CD14-positive monocyte (primary cell): ENCODE results near the gene EFCAB8. TPM values are rescaled to one million over a fixed set of nuclear protein-coding genes. Genes with fewer than 3 reads are reported as not detected.

Experiments
- DNase-seq, 3 donors: peaks; one replicate each; pipeline ENCODE4 v3.0.0-alpha.2; 2011 to 2022
- H2AFZ ChIP-seq: 2 replicates; pipeline ENCODE4 v1.6.0; 2012; ENCODE audit warnings: mild to moderate bottlenecking, low read depth, low read length, inconsistent platforms; ENCODE audit not compliant: insufficient read depth, poor library complexity, severe bottlenecking
- H3K27ac ChIP-seq, 2 donors: 1 replicate in 1 of 2; 2 replicates in 1 of 2; pipeline ENCODE4 v1.5.1; 2012 to 2013; ENCODE audit warnings: low read length in 2 of 2, control low read depth in 1 of 2, inconsistent platforms in 1 of 2, low read depth in 1 of 2, mild to moderate bottlenecking in 1 of 2
- H3K27me3 ChIP-seq, 2 donors: one replicate each; pipeline versions ENCODE4 v1.6.0 to v1.6.1; 2011 to 2013; ENCODE audit warnings: low read length in 2 of 2; ENCODE audit not compliant: control insufficient read depth in 2 of 2, insufficient read depth in 2 of 2
- H3K36me3 ChIP-seq, 2 donors: replicated peaks in 1 of 2; 1 replicate in 1 of 2; 2 replicates in 1 of 2; pipeline versions ENCODE4 v1.5.1 to v1.6.1; 2012 to 2013; ENCODE audit warnings: low read length in 2 of 2, control low read depth in 1 of 2, inconsistent platforms in 1 of 2, mild to moderate bottlenecking in 1 of 2; ENCODE audit not compliant: insufficient read depth in 2 of 2, control insufficient read depth in 1 of 2
- H3K4me1 ChIP-seq, 2 donors: 1 replicate in 1 of 2; 2 replicates in 1 of 2; pipeline versions ENCODE4 v1.5.1 to v1.6.1; 2012 to 2013; ENCODE audit warnings: low read length in 2 of 2, control low read depth in 1 of 2, inconsistent platforms in 1 of 2, mild to moderate bottlenecking in 1 of 2, moderate library complexity in 1 of 2; ENCODE audit not compliant: insufficient read depth in 2 of 2, control insufficient read depth in 1 of 2
- H3K4me2 ChIP-seq: replicated peaks from 2 replicates; pipeline ENCODE3; 2012; ENCODE audit warnings: low read length, moderate library complexity, mild to moderate bottlenecking; ENCODE audit not compliant: poor library complexity, severe bottlenecking; ENCODE audit errors: extremely low read depth
- H3K4me3 ChIP-seq, 3 experiments: fragments of 200-600 bp in 1 of 3; sonication (generic) in 1 of 3; replicated peaks in 1 of 3; 1 replicate in 2 of 3; 2 replicates in 1 of 3; pipeline ENCODE4 v1.5.1; 2011 to 2013; ENCODE audit warnings: low read length in 3 of 3, mild to moderate bottlenecking in 3 of 3, control low read depth in 2 of 3, low read depth in 2 of 3, inconsistent platforms in 1 of 3, moderate library complexity in 1 of 3
- H3K79me2 ChIP-seq: 2 replicates; pipeline ENCODE4 v1.6.0; 2012; ENCODE audit warnings: mild to moderate bottlenecking, control low read depth, inconsistent platforms, low read length, moderate library complexity; ENCODE audit not compliant: insufficient read depth
- H3K9ac ChIP-seq: 2 replicates; pipeline ENCODE4 v1.6.0; 2017; ENCODE audit warnings: low read length, mild to moderate bottlenecking; ENCODE audit not compliant: insufficient read depth, poor library complexity, severe bottlenecking
- H3K9me3 ChIP-seq, 2 donors: replicated peaks in 1 of 2; 1 replicate in 1 of 2; 2 replicates in 1 of 2; pipeline versions ENCODE4 v1.5.1 to v1.6.1; 2012 to 2013; ENCODE audit warnings: low read length in 2 of 2, control low read depth in 1 of 2; ENCODE audit not compliant: control insufficient read depth in 1 of 2, insufficient read depth in 1 of 2
- H4K20me1 ChIP-seq: 2 replicates; pipeline ENCODE4 v1.6.0; 2012; ENCODE audit warnings: mild to moderate bottlenecking, low read length, control low read depth, moderate library complexity; ENCODE audit not compliant: insufficient read depth
- H3K27ac Mint-ChIP-seq, 7 donors: one replicate each; pipeline ENCODE4 v1.8.0; 2020; ENCODE audit warnings: mild to moderate bottlenecking in 7 of 7, mixed read lengths in 7 of 7, moderate library complexity in 6 of 7, inconsistent platforms in 2 of 7
- H3K27me3 Mint-ChIP-seq, 3 donors: one replicate each; pipeline ENCODE4 v1.8.0; 2021 to 2022; ENCODE audit warnings: low read depth in 3 of 3, mild to moderate bottlenecking in 3 of 3, mixed read lengths in 3 of 3, moderate library complexity in 3 of 3, inconsistent platforms in 1 of 3
- H3K36me3 Mint-ChIP-seq, 2 donors: one replicate each; pipeline ENCODE4 v1.8.0; 2020; ENCODE audit warnings: mixed read lengths in 2 of 2, inconsistent platforms in 1 of 2, mild to moderate bottlenecking in 1 of 2
- H3K4me1 Mint-ChIP-seq: one replicate; pipeline ENCODE4 v1.8.0; 2020; ENCODE audit warnings: mild to moderate bottlenecking, mixed read lengths
- H3K4me3 Mint-ChIP-seq, 2 donors: one replicate each; pipeline ENCODE4 v1.8.0; 2020; ENCODE audit warnings: mild to moderate bottlenecking in 2 of 2, mixed read lengths in 2 of 2, moderate library complexity in 1 of 2
- H3K9me3 Mint-ChIP-seq, 7 donors: one replicate each; pipeline ENCODE4 v1.8.0; 2020 to 2022; ENCODE audit warnings: mixed read lengths in 7 of 7, mild to moderate bottlenecking in 6 of 7, moderate library complexity in 6 of 7, inconsistent platforms in 2 of 7
- WGBS: methylation state at CpG from one replicate; pipeline ENCODE4 v1.1.5; 2013; ENCODE audit warnings: missing lambda C conversion rate; ENCODE audit not compliant: insufficient coverage; 5-methylcytosine and 5-hydroxymethylcytosine counted together
- intact Hi-C, 2 donors: fragments of 100-400 bp; cut with micrococcal nuclease; formaldehyde crosslinking; loops; one replicate each; pipeline versions ENCODE4 v1.15.0 to v1.15.1; 2023
- polyA plus RNA-seq, 3 donors: library from polyadenylated mRNA; depleted of rRNA in 1 of 3; unstranded in 2 of 3; stranded (reverse) in 1 of 3; fragments of 300-500 nt in 2 of 3; fragments of >200 nt in 1 of 3; fragmentation: Illumina TruSeq in 2 of 3; gene quantifications; 1 replicate in 2 of 3; 2 replicates in 1 of 3; pipeline ENCODE4 v1.2.3, GENCODE V29; 2012 to 2021
- TF ChIP-seq, protein P1 (sequence below): fragments of 200-600 bp; IDR thresholded peaks from one replicate; pipeline ENCODE4 v1.8.0; 2022; ENCODE audit warnings: antibody characterized with exemption, mild to moderate bottlenecking

The EFCAB8 gene
- polyA plus RNA-seq, 3 donors = 0.45 TPM; not detected in 2

DNA sequence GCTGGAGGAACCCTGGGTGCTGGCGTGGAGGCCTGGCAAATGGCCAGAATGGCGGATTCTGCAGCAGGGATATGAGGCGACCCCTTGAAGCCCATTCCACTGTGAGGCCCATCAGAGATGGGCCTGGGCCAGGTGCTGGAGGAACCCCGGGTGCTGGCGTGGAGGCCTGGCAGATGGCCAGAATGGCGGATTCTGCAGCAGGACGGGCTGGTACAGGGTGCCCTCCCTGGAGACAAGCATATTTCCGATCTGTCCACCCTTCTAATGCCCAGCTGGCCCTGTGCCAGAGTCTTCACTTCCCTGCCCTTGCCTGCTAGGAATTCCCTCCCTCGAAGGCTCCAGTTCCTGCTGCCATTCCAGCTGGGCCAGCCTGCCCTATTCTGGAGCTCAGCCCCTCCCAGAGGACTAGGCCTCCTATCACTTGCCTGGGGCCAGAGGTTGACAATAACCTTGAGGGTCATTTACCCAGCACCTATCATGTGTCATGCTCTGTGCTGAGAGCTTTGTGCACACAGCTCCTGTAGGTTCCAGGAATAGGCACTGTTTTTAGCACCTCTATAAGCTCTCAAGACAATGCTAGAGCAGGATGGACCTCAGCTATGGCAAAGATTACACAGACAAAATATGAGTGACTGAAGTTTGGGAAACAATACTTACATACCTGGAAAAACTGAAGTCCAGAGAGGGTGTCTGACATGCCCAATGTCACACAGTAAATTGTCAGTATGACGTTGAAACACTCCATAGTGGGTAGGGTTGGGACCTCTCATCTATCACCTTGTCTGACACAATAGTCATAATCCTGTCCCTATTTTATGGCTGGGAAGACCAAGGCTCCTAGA, 124.1 kb downstream of the EFCAB8 start:
- H3K27me3 Mint-ChIP-seq = peaks cover 0 to 3% (median 1%) of the 10 kb centered on the region in 3 donors
- H3K27me3 ChIP-seq = no peaks in the 10 kb centered on the region
- intact Hi-C loops = no loop called here
- WGBS = 81% methylated on average over 9 of the region's 10 CpGs
- no peak overlapping the region for H3K27ac ChIP-seq
- H3K4me3 ChIP-seq = no peak overlapping the region
- no peaks in the 10 kb centered on the region for H3K36me3 Mint-ChIP-seq
- no peaks in the 10 kb centered on the region for H3K79me2 ChIP-seq
- H3K9me3 Mint-ChIP-seq = no peaks in the 10 kb centered on the region
- no peaks in the 10 kb centered on the region for H3K4me1 ChIP-seq
- H3K9me3 ChIP-seq = no peaks in the 10 kb centered on the region
- DNase-seq = no peak
- no peak overlapping the region for H3K4me2 ChIP-seq
- no peak overlapping the region for H3K4me3 Mint-ChIP-seq
- H3K36me3 ChIP-seq = no peaks in the 10 kb centered on the region
- H2AFZ ChIP-seq = no peak overlapping the region
- H3K4me1 Mint-ChIP-seq = no peaks in the 10 kb centered on the region
- no peaks in the 10 kb centered on the region for H4K20me1 ChIP-seq
- TF ChIP-seq, protein P1, sequence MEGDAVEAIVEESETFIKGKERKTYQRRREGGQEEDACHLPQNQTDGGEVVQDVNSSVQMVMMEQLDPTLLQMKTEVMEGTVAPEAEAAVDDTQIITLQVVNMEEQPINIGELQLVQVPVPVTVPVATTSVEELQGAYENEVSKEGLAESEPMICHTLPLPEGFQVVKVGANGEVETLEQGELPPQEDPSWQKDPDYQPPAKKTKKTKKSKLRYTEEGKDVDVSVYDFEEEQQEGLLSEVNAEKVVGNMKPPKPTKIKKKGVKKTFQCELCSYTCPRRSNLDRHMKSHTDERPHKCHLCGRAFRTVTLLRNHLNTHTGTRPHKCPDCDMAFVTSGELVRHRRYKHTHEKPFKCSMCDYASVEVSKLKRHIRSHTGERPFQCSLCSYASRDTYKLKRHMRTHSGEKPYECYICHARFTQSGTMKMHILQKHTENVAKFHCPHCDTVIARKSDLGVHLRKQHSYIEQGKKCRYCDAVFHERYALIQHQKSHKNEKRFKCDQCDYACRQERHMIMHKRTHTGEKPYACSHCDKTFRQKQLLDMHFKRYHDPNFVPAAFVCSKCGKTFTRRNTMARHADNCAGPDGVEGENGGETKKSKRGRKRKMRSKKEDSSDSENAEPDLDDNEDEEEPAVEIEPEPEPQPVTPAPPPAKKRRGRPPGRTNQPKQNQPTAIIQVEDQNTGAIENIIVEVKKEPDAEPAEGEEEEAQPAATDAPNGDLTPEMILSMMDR = no peak
- H3K27ac Mint-ChIP-seq = no peak overlapping the region
- H3K9ac ChIP-seq = no peak overlapping the region

DNA sequence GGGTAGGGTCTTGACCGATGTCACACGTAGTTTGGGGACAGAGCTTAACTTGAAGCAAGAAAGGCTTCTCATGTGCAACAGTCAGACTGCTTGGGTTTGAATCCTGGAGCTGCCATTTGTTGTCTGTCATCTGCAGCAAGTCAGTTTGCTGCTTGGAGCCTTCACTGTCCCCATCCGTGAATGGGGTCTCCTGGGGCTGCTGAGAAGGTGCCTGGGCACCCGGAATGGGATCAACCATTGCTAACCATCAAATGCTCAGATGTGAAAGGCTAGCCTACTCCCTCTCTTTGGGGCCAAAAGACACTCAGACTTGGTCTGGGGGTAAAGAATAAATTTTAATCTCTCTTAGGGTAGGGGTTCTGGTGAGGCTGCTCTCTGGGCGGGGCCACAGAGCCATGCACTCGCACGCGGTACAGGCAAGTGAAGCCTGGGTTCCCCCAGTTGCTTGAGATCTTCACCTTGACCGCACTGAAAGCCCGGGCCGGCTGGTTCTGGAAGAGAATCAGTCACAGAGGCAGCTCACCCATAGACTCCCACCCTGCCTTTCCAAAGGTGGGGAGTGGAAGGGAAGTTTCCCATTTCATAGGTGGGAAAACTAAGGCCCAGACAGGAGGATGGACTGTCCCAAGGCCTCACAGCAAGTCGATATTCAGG, 124.9 kb downstream of the EFCAB8 start:
- WGBS = 100% methylated on average over 3 of the region's 12 CpGs

More for the DNA sequence above, 124.9 kb downstream of the EFCAB8 start:
- H3K36me3 ChIP-seq = no peaks in the 10 kb centered on the region
- H3K27me3 ChIP-seq = no peaks in the 10 kb centered on the region
- H3K4me3 Mint-ChIP-seq = no peak overlapping the region
- no peak overlapping the region for H3K4me2 ChIP-seq
- H2AFZ ChIP-seq = no peak overlapping the region
- H3K79me2 ChIP-seq = no peaks in the 10 kb centered on the region
- no peaks in the 10 kb centered on the region for H3K4me1 Mint-ChIP-seq
- intact Hi-C loops = no loop called here
- no peaks in the 10 kb centered on the region for H3K36me3 Mint-ChIP-seq
- H3K9me3 ChIP-seq = no peaks in the 10 kb centered on the region
- DNase-seq = no peak
- no peak overlapping the region for H3K4me3 ChIP-seq
- H3K27me3 Mint-ChIP-seq = peaks cover 0 to 3% (median 1%) of the 10 kb centered on the region in 3 donors
- no peaks in the 10 kb centered on the region for H3K9me3 Mint-ChIP-seq
- no peak overlapping the region for H3K27ac ChIP-seq
- H3K9ac ChIP-seq = no peak overlapping the region
- peak overlapping the region in 1 of 7 donors; percentile 42 for H3K27ac Mint-ChIP-seq
- no peaks in the 10 kb centered on the region for H3K4me1 ChIP-seq
- TF ChIP-seq, protein P1 = no peak
- no peaks in the 10 kb centered on the region for H4K20me1 ChIP-seq
